HG03378 (cell line): Measurements from ENCODE around the gene CCDC183.
"Not testable (repeated sequence)": the region's sequence is repeated elsewhere in the genome, so short reads cannot be mapped to it uniquely, and the experiment has no call there.

Experiments
- ATAC-seq: cut with Tn5 transposase; IDR thresholded peaks from one replicate; pipeline ENCODE4 v1.9.1; 2021; ENCODE audit warnings: mild to moderate bottlenecking, moderate library complexity; ENCODE audit not compliant: unreplicated experiment

Gene CCDC183

GRCh38 chr9:136799079-136799853 is 3.1 kb downstream of the CCDC183 start:
- ATAC-seq = no peak

GRCh38 chr9:136799854-136800657 is 3.9 kb downstream of the CCDC183 start:
- no peak for ATAC-seq

GRCh38 chr9:136802321-136802720 is 6.2 kb downstream of the CCDC183 start:
- ATAC-seq = no peak

DNA sequence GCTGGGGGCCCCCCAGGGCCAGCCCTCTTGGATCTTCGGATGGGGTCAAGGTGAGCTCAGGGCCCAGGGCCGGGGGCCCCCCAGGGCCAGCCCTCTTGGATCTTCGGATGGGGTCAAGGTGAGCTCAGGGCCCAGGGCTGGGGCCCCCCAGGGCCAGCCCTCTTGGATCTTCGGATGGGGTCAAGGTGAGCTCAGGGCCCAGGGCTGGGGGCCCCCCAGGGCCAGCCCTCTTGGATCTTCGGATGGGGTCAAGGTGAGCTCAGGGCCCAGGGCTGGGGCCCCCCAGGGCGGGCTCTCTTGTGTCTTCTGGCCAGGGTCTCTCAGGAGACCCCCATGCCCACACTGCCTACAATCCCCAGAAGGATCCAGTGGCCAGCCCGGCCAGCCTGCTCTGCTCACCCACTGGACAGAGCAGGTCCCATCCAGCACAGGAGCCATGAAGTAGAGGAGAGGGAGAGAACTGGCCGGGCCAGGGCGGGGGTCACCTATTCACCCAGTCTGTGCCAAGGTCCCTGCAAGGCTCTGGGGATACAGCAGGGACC is 6.9 kb downstream of the CCDC183 start:
- not testable (repeated sequence) for ATAC-seq

DNA sequence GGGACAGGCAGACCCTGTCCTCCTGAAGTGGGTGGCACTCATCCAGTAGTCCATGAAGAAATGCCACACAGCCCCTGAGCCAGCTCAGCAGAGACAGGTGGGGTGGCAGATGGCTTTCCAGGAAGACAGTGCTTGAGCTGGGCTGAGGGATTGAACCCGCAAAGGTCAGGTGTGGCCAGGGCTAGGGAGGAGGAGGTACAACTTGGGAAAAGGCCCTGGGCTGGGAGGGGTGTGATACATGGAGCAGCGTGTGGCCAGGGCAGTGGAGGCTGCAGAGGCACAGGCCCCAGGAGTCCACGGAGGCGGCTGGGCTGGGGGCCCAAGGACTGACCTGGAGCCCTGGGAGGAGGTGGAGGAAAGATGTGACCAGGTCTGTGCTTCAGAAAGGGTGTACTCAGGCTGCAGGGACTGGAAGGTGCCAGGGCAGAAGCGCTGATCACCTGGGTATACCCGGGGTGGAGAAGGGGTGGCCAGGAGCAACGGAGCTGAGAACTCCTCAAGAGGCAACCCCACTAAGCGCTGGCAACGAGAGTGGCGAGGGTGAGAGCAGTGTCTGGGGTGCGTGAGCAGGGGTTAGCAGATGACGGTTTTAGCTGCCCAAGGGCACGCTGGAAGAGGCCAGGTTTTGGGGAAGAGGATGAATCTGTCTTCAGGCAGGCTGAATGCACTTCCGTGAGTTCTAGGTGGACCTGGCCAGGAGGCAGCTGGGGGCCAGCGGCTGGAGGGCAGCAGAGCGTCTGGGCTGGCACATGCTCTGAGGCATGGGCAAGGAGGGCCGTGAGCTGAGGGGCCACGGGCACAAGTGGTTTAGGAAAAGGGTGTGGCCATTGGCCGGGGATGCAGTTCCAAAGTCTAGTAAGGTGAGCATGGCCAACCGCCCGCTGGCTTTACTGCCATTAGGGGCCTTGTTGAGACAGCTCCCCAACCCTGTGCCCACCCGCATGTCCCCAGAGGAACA is 7.7 kb downstream of the CCDC183 start:
- ATAC-seq = no peak

DNA sequence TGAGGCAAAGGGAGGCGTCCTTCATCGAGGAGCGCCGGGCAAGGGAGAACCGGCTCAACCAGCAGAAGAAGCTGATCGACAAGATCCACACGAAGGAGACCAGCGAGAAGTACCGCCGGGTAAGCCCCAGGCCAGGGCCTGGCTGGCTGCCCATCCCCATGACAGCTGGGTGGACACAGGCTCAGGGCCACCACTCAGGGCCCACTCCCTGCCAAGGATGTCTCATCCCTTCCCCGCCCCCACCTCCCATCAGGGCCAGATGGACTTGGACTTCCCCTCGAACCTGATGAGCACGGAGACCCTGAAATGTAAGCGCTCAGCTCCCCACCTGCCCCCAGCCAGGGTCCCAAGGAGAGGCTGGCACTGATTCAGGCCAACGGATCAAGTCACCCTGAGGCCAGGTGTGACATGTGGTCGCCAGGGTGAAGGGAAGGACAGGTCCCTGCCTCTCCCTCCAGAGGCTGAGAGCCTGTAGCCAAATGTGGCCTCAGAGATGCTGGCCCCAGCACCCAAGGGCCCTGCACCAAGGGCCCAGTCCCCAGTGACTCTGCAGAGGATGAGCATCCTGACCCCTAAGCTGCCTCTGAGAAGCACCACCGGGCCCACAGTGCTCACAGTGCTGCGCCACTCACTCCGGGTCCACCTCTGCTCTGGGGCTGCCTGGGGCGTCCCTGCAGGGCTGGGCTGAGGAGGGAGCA is 8.5 kb downstream of the CCDC183 start:
- no peak for ATAC-seq

GRCh38 chr9:136805207-136805740 is 9.1 kb downstream of the CCDC183 start:
- ATAC-seq = no peak

- ATAC-seq = no peak
Measured at GRCh38 chr9:136806067-136806466, 9.9 kb downstream of the CCDC183 start.

DNA sequence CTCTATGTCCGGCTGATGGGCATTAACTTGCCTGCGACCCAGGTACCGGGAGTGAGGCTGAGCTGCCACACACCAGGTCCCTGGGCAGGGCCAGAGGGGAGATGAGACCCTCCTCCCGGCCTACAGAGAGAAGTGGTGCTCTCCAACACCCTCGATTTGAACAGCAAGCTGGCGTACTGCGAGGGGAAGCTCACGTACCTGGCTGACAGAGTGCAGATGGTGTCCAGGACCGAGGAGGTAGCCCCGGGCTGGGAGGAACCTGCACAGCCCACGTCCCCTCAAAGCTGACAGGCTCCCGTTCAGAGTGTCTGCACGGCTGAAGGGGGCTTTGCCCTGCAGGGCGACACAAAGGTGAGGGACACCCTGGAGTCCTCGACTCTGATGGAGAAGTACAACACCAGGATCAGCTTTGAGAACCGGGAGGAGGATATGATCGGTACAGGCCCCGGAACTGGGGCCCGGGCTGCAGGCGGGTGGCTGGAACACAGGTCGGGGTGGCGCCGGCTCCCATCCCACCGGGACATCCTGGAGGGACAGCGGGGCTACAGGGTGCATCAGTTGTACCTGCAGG is 10.6 kb downstream of the CCDC183 start:
- ATAC-seq = no peak

DNA sequence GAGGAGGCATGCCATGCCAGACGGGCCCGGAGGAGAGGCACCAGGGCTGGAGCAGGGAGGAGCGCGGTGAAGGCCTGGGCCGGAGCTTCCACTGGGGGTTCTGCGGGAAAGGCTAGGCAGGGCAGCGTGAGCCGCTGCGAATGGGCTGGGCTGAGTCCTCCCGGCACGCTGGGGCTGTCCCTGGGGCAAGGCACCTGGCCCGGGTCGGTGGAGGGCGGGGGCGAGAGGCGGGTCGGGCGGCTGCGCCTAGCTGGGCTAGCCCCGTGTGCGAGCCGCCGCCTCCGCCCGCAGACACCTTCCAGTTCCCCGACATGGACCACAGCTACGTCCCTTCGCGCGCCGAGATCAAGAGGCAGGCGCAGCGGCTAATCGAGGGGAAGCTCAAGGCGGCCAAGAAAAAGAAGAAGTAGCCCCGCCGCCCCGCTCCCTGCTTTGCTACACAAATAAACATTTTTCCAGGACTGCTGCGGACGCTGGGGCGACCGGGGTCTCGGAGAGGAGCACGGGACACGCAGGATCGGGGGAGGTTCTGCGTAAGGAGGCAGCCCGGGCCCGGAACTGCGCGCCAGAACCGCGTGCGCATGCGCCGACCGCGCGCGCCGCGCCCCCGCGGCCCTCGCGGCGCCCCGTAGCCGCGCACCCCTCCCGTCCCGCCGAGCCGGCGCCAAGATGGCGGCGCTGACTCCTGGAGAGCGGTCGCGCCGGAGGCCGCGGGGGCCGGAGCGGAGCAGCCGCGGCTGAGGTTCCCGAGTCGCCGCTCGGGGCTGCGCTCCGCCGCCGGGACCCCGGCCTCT is 11.3 kb downstream of the CCDC183 start, which contains the start of gene RABL6:
RABL6 (plus strand) TSS at position 668 of the 794 bp plus-strand sequence. CDS start 249 bp downstream, outside the sequence.
- ATAC-seq = no peak

DNA sequence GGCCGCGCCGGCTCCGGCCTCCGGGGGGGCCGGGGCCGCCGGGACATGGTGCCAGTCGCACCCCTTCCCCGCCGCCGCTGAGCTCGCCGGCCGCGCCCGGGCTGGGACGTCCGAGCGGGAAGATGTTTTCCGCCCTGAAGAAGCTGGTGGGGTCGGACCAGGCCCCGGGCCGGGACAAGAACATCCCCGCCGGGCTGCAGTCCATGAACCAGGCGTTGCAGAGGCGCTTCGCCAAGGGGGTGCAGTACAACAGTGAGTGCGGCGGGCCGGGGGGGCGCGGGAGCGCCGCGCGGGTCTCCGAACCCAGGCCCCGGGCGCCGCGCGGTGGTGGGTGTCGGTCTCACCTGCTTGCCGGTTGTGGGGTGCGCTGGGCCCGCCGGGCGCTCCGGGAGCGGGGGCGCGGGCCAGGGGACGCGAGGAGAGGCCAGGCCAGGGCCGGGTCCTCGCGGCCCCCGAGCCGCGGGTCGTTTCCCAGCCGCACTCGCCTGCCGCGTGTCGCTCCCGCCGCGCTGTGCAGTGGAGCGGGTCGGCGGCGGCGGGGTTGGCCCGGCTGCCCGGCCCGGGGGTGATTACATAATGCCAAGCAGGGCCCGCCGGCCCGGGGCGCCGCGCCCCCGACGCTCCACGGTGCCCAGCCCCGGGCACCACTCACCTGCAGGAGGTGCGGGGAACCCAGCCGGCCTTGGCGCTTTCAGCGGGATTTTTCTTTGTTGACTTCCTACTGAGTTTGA is 12.1 kb downstream of the CCDC183 start:
- ATAC-seq = no peak

GRCh38 chr9:136808806-136809158 is 12.6 kb downstream of the CCDC183 start:
- ATAC-seq = no peak

- no peak for ATAC-seq
Measured at GRCh38 chr9:136814725-136815421, 18.7 kb downstream of the CCDC183 start.

- no peak for ATAC-seq
Measured at GRCh38 chr9:136815422-136815782, 19.3 kb downstream of the CCDC183 start.

DNA sequence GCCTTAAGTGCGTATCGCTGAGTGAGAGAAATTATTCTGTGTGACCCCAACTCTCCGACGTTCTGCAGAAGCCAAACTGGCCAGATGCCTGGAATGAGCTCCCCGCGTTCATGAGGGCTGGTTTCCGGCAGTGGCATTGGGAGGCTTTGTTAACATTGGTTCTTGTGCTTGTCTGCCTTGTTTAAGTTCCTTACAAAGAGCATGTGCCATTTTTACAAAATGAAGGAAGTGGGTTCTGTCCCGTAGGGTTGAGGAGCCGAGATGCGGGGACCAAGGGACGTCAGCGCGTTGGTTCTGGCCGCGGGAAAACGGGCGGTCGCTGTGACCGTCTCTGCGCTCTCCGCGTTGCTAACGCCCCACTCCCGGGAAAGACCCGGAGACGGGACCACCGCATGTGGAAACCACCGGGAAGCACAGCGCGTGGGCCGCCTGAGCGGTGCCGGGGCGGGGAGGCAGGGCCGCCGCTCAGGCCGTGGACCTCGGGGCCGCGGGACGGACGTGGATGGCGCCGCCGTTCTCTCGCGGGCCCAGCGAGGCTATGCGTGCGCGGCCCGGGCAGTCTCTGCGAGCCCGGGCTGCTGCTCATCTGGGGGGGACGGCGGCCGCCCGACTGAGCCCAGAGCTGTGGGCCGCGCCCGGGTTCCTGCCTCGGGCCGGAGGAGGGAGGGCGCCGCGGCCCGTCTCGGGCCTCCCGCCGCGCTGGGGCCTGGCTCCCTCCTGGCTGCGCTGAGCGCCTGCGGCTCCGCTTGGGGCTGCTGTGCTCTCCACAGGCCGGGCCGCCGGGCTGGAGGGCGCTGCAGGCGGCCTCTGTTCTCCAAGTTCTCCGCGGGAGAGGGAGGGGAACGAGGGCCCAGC is 25.1 kb downstream of the CCDC183 start:
- ATAC-seq = no peak

GRCh38 chr9:136821826-136822544 is 25.8 kb downstream of the CCDC183 start:
- ATAC-seq = no peak
